ENCODE measurements around the gene SLU7.

- TF ChIP-seq POLR2AphosphoS5 (IDR thresholded peaks at IDR 0.05) (no peak), CTCF (IDR thresholded peaks at IDR 0.05 in 8 of 11, conservative IDR thresholded peaks at IDR 0.05 in 3 of 11) (no peak)
These were observed 51.6 kb downstream of the SLU7 start for GRCh38 chr5:160367261-160367660.
